GM19467 (cell line): ENCODE data around the gene PTPN22.
A peak's percentile ranks its signal among the peaks of the same experiment; 100 is the strongest.

Experiments
- ATAC-seq: cut with Tn5 transposase; IDR thresholded peaks from one replicate; pipeline ENCODE4 v1.9.1; 2021; ENCODE audit warnings: mild to moderate bottlenecking, moderate library complexity; ENCODE audit not compliant: unreplicated experiment

PTPN22 gene

GRCh38 chr1:113871597-113872113 is at the start of gene PTPN22:
Gene PTPN22, minus strand, starts transcription at chr1:113871712.
- ATAC-seq: peak; percentile 84

- no peak for ATAC-seq
These were observed 46.7 kb upstream of the PTPN22 start for GRCh38 chr1:113918243-113918642.

- no peak for ATAC-seq
These were observed 46.0 kb upstream of the PTPN22 start for GRCh38 chr1:113917400-113918082.

- no peak for ATAC-seq
These were observed 45.5 kb upstream of the PTPN22 start for GRCh38 chr1:113916974-113917373.

- no peak for ATAC-seq
These were observed 42.6 kb upstream of the PTPN22 start for GRCh38 chr1:113913887-113914664.

- no peak for ATAC-seq
These were observed 41.8 kb upstream of the PTPN22 start for GRCh38 chr1:113913312-113913668.

- ATAC-seq: no peak
These were observed 41.2 kb upstream of the PTPN22 start for GRCh38 chr1:113912594-113913311.

- no peak for ATAC-seq
These were observed 33.9 kb upstream of the PTPN22 start for GRCh38 chr1:113905435-113905861.

- ATAC-seq: peak; percentile 93
These were observed 33.3 kb upstream of the PTPN22 start, which contains the start of the genes AP4B1 and DCLRE1B for GRCh38 chr1:113904674-113905434. Gene AP4B1, minus strand, starts transcription at chr1:113904799. Its CDS starts 82 bp downstream, at chr1:113904717. Gene DCLRE1B, plus strand, starts transcription at chr1:113905326. Its CDS starts 261 bp downstream, at chr1:113905587.

GRCh38 chr1:113904293-113904673 is 32.8 kb upstream of the PTPN22 start:
- peak; percentile 23 for ATAC-seq

- no peak for ATAC-seq
These were observed 32.2 kb upstream of the PTPN22 start for GRCh38 chr1:113903501-113904292.

GRCh38 chr1:113901191-113901590 is 29.7 kb upstream of the PTPN22 start:
- ATAC-seq: no peak

GRCh38 chr1:113899111-113899510 is 27.6 kb upstream of the PTPN22 start:
- ATAC-seq: no peak

GRCh38 chr1:113898241-113898814 is 26.8 kb upstream of the PTPN22 start:
- no peak for ATAC-seq

- no peak for ATAC-seq
These were observed 24.4 kb upstream of the PTPN22 start for GRCh38 chr1:113895961-113896360.

GRCh38 chr1:113895098-113895497 is 23.6 kb upstream of the PTPN22 start:
- no peak for ATAC-seq

GRCh38 chr1:113893267-113893666 is 21.8 kb upstream of the PTPN22 start:
- ATAC-seq: no peak

- no peak for ATAC-seq
These were observed 20.2 kb upstream of the PTPN22 start for GRCh38 chr1:113891631-113892220.

GRCh38 chr1:113890816-113891215 is 19.3 kb upstream of the PTPN22 start:
- no peak for ATAC-seq
